ENCODE measurements around the gene CCL27. TPM values are rescaled to one million over a fixed set of nuclear protein-coding genes. Genes with fewer than 3 reads are reported as not detected.

The CCL27 gene
- total and polyA plus RNA-seq, 2 donors (not counting 1 experiment from before 2014, with no cell fraction given): not detected

GRCh38 chr9:34693560-34693959 lies 31.1 kb upstream of the CCL27 start:
- TF ChIP-seq, protein P1, sequence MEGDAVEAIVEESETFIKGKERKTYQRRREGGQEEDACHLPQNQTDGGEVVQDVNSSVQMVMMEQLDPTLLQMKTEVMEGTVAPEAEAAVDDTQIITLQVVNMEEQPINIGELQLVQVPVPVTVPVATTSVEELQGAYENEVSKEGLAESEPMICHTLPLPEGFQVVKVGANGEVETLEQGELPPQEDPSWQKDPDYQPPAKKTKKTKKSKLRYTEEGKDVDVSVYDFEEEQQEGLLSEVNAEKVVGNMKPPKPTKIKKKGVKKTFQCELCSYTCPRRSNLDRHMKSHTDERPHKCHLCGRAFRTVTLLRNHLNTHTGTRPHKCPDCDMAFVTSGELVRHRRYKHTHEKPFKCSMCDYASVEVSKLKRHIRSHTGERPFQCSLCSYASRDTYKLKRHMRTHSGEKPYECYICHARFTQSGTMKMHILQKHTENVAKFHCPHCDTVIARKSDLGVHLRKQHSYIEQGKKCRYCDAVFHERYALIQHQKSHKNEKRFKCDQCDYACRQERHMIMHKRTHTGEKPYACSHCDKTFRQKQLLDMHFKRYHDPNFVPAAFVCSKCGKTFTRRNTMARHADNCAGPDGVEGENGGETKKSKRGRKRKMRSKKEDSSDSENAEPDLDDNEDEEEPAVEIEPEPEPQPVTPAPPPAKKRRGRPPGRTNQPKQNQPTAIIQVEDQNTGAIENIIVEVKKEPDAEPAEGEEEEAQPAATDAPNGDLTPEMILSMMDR (IDR thresholded peaks at IDR 0.05): no peak
- TF ChIP-seq EZH2 (IDR thresholded peaks at IDR 0.05; ENCODE audit: borderline replicate concordance, insufficient read depth, low read depth, low read length, poor library complexity, severe bottlenecking): no peak
- H2AFZ ChIP-seq (ENCODE audit: insufficient read depth, low read depth, low read length, poor library complexity, severe bottlenecking): no peak overlapping the region
- H3K27ac ChIP-seq (ENCODE audit: low read length in 2 of 2): no peak overlapping the region
- H4K20me1 ChIP-seq (ENCODE audit: control insufficient read depth, insufficient read depth, low read length, poor library complexity, severe bottlenecking): no peaks in the 10 kb centered on the region
- no peak overlapping the region for H3K4me3 ChIP-seq (ENCODE audit: control extremely low read depth in 1 of 5, extremely low read depth in 1 of 5, insufficient read depth in 1 of 5, low read depth in 2 of 5, low read length in 4 of 5)
- Mint-ChIP-seq H3K4me3 (no peak overlapping the region), H3K4me1 (no peaks in the 10 kb centered on the region), H3K27ac (no peak overlapping the region), H3K9me3 (ENCODE audit: insufficient read depth) (no peaks in the 10 kb centered on the region), H3K27me3 (peaks cover 21% of the 10 kb centered on the region)
- H3K9me3 ChIP-seq (ENCODE audit: control extremely low read depth in 1 of 3, control insufficient read depth in 2 of 3, insufficient read depth in 1 of 3, low read length in 2 of 3): no peaks in the 10 kb centered on the region
- WGBS (ENCODE audit: insufficient coverage): no CpG with 5 or more reads among the region's 2 CpGs
- intact Hi-C loops (cut with micrococcal nuclease): no loop called here
- H3K27me3 ChIP-seq (replicated peaks in 1 of 4; ENCODE audit: control extremely low read depth in 1 of 4, control insufficient read depth in 3 of 4, insufficient read depth in 4 of 4, low read length in 3 of 4): peaks cover 0 to 10% (median 0%) of the 10 kb centered on the region in 4 experiments
- no peak for ATAC-seq (ENCODE audit: low read depth)
- CTCF ChIA-PET: interaction anchor here (2.4 kb wide), 1 partner anchor 9 kb away, joined by 9 read pairs; no protein-coding TSS in a partner anchor
- no peaks in the 10 kb centered on the region for H3K4me1 ChIP-seq (ENCODE audit: control insufficient read depth in 2 of 2, insufficient read depth in 2 of 2, low read length in 2 of 2)
- no peak overlapping the region for H3K9ac ChIP-seq (ENCODE audit: low read length)
- POLR2A ChIA-PET: no interaction called here
- DNase-seq: no peak
- H3K79me2 ChIP-seq (ENCODE audit: control insufficient read depth, insufficient read depth, low read length): no peaks in the 10 kb centered on the region
- H3K36me3 ChIP-seq (replicated peaks in 1 of 2; ENCODE audit: control extremely low read depth in 1 of 2, control insufficient read depth in 1 of 2, extremely low read depth in 1 of 2, insufficient read depth in 2 of 2, low read length in 1 of 2): no peaks in the 10 kb centered on the region
- no peak overlapping the region for H3K4me2 ChIP-seq (replicated peaks; ENCODE audit: low read depth, low read length, poor library complexity, severe bottlenecking)

DNA sequence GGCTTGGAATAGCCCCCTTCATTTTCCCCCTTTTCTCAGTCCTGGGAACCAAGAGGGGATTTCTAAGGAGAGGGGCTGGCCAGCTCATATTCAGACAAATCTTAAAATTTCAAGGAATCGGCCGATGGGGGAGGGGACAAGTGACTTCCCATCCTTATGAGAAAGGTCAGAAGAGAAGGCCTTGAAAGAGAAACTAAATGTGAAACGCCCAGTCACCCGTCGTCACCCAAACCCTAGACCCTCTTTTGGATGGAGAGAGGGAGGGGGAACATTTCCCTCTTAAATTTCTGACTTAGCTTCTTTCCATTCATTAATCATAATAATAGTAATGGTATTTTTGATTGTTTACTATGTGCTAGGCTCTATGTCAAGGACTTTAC lies 29.5 kb upstream of the CCL27 start:
- no peak for ATAC-seq (ENCODE audit: low read depth)
- Histone ChIP-seq H3K4me3 (ENCODE audit: control extremely low read depth in 1 of 5, extremely low read depth in 1 of 5, insufficient read depth in 1 of 5, low read depth in 2 of 5, low read length in 4 of 5) (no peak overlapping the region), H3K4me1 (ENCODE audit: control insufficient read depth in 2 of 2, insufficient read depth in 2 of 2, low read length in 2 of 2) (peaks cover 0 to 4% of the 10 kb centered on the region in 2 donors), H3K36me3 (replicated peaks in 1 of 2; ENCODE audit: control extremely low read depth in 1 of 2, control insufficient read depth in 1 of 2, extremely low read depth in 1 of 2, insufficient read depth in 2 of 2, low read length in 1 of 2) (no peaks in the 10 kb centered on the region), H3K9ac (ENCODE audit: low read length) (no peak overlapping the region), H3K27ac (ENCODE audit: low read length in 2 of 2) (no peak overlapping the region), H3K9me3 (ENCODE audit: control extremely low read depth in 1 of 3, control insufficient read depth in 2 of 3, insufficient read depth in 1 of 3, low read length in 2 of 3) (no peaks in the 10 kb centered on the region), H2AFZ (ENCODE audit: insufficient read depth, low read depth, low read length, poor library complexity, severe bottlenecking) (no peak overlapping the region), H3K79me2 (ENCODE audit: control insufficient read depth, insufficient read depth, low read length) (no peaks in the 10 kb centered on the region), H4K20me1 (ENCODE audit: control insufficient read depth, insufficient read depth, low read length, poor library complexity, severe bottlenecking) (no peaks in the 10 kb centered on the region), H3K4me2 (replicated peaks; ENCODE audit: low read depth, low read length, poor library complexity, severe bottlenecking) (no peak overlapping the region), H3K27me3 (replicated peaks in 1 of 4; ENCODE audit: control extremely low read depth in 1 of 4, control insufficient read depth in 3 of 4, insufficient read depth in 4 of 4, low read length in 3 of 4) (peaks cover 0 to 9% (median 0%) of the 10 kb centered on the region in 4 experiments)
- Mint-ChIP-seq H3K4me3 (no peak overlapping the region), H3K9me3 (ENCODE audit: insufficient read depth) (no peaks in the 10 kb centered on the region), H3K27ac (no peak overlapping the region), H3K4me1 (no peaks in the 10 kb centered on the region), H3K27me3 (peaks cover 19% of the 10 kb centered on the region)
- POLR2A ChIA-PET: no interaction called here
- CTCF ChIA-PET: interaction anchor here (2.4 kb wide), 1 partner anchor 11 kb away, joined by 9 read pairs; no protein-coding TSS in a partner anchor
- no CpG with 5 or more reads among the region's 5 CpGs for WGBS (ENCODE audit: insufficient coverage)
- TF ChIP-seq EZH2 (IDR thresholded peaks at IDR 0.05; ENCODE audit: borderline replicate concordance, insufficient read depth, low read depth, low read length, poor library complexity, severe bottlenecking): no peak
- TF ChIP-seq, protein P1 (IDR thresholded peaks at IDR 0.05): no peak
- intact Hi-C loops (cut with micrococcal nuclease): no loop called here
- no peak for DNase-seq

Measured in B cell (primary cell).